Measurements from ENCODE around the gene RBP3.

Gene RBP3

GRCh38 chr10:47379901-47380300 lies 31.7 kb downstream of the RBP3 start:
- Histone ChIP-seq H3K27me3 (ENCODE audit: control insufficient read depth, low read length) (peaks cover 30% of the 10 kb centered on the region), H3K9me2 (replicated peaks; ENCODE audit: control insufficient read depth, low read length) (no peaks in the 10 kb centered on the region), H3K4me3 (ENCODE audit: low read length) (no peak overlapping the region), H3K36me3 (ENCODE audit: control insufficient read depth, low read length) (no peaks in the 10 kb centered on the region), H3K9me3 (ENCODE audit: control insufficient read depth, insufficient read depth, low read length) (no peaks in the 10 kb centered on the region), H3F3A (ENCODE audit: control insufficient read depth, insufficient read depth) (no peaks in the 10 kb centered on the region), H4K20me1 (ENCODE audit: control insufficient read depth, insufficient read depth, low read depth, low read length) (no peaks in the 10 kb centered on the region; the same call in 1 of the 2 replicates), H3K4me1 (ENCODE audit: control insufficient read depth, low read length) (peaks cover 12% of the 10 kb centered on the region), H3K4me2 (ENCODE audit: low read length) (no peak overlapping the region), H3K79me2 (ENCODE audit: control insufficient read depth, low read length) (no peaks in the 10 kb centered on the region), H3K27ac (ENCODE audit: low read depth, low read length) (no peak overlapping the region)
- TF ChIP-seq EZH2phosphoT487 (IDR thresholded peaks at IDR 0.05; ENCODE audit: borderline replicate concordance, low read length): no peak
- TF ChIP-seq CTCF (IDR thresholded peaks at IDR 0.05; ENCODE audit: low read depth, low read length, poor library complexity, severe bottlenecking): no peak

DNA sequence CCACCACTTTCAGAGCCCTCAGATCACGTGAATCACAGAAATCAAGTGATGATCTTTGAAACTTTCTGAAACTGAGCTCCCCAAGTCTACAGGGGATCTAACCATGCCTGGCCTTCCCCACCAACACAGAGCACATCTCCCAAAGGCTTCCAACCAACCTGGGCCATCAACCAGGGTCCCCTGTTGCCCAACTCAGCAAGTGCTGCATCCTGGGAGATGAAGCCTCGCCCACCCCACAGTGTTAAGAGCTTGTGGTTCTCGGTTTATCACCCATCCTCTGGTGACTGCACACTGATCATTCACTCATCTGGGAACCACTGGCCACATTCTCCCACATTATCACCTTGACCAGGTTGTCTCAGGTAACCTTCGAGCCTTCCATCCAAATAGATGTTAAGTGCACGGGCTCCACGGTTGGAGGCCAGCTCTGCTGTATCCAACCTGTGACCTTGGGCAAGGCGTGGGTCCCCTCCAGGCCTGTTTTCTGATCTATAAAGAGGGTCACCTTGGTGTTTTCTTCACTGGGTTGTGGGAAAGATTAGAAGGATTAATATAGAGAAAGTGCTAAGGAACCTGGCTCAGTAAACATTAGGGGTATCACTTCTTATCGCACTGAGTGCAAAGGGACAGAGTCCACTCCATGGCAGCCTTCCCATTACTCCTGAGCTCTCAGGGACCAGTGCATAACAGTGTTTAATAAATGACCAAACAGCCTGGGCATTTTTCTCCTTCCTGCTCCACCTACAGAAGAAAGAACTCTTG lies 32.4 kb downstream of the RBP3 start:
- H3K27me3 ChIP-seq (ENCODE audit: control insufficient read depth, low read length): peaks cover 32% of the 10 kb centered on the region
- H3K9me2 ChIP-seq (replicated peaks; ENCODE audit: control insufficient read depth, low read length): no peaks in the 10 kb centered on the region
- H3F3A ChIP-seq (ENCODE audit: control insufficient read depth, insufficient read depth): no peaks in the 10 kb centered on the region
- no peaks in the 10 kb centered on the region for H3K36me3 ChIP-seq (ENCODE audit: control insufficient read depth, low read length)
- H3K4me1 ChIP-seq (ENCODE audit: control insufficient read depth, low read length): peaks cover 13% of the 10 kb centered on the region
- no peak overlapping the region for H3K4me2 ChIP-seq (ENCODE audit: low read length)
- no peak for TF ChIP-seq CTCF (IDR thresholded peaks at IDR 0.05; ENCODE audit: low read depth, low read length, poor library complexity, severe bottlenecking)
- no peak for TF ChIP-seq EZH2phosphoT487 (IDR thresholded peaks at IDR 0.05; ENCODE audit: borderline replicate concordance, low read length)
- no peaks in the 10 kb centered on the region for H3K9me3 ChIP-seq (ENCODE audit: control insufficient read depth, insufficient read depth, low read length)
- H3K4me3 ChIP-seq (ENCODE audit: low read length): no peak overlapping the region
- H3K79me2 ChIP-seq (ENCODE audit: control insufficient read depth, low read length): no peaks in the 10 kb centered on the region
- H3K27ac ChIP-seq (ENCODE audit: low read depth, low read length): no peak overlapping the region
- no peaks in the 10 kb centered on the region; the same call in 1 of the 2 replicates for H4K20me1 ChIP-seq (ENCODE audit: control insufficient read depth, insufficient read depth, low read depth, low read length)

DNA sequence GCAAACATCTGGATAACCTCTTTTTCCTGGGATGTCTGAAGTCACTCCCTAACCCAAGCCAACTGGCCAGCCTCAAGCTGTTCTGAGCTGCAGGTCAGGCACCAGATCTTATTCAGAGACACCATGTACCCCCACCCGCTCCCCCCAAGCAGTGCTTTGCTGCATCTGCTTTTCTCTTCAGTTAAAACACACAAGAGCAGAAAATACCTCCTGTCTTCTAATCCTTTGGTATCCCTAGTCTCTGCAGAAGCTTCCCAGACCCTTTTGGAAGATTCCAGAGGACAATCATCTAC lies 32.9 kb downstream of the RBP3 start:
- H3K9me3 ChIP-seq (ENCODE audit: control insufficient read depth, insufficient read depth, low read length): no peaks in the 10 kb centered on the region
- TF ChIP-seq EZH2phosphoT487 (IDR thresholded peaks at IDR 0.05; ENCODE audit: borderline replicate concordance, low read length): no peak
- TF ChIP-seq CTCF (IDR thresholded peaks at IDR 0.05; ENCODE audit: low read depth, low read length, poor library complexity, severe bottlenecking): no peak
- no peaks in the 10 kb centered on the region for H3K79me2 ChIP-seq (ENCODE audit: control insufficient read depth, low read length)
- no peak overlapping the region for H3K4me2 ChIP-seq (ENCODE audit: low read length)
- H3K4me3 ChIP-seq (ENCODE audit: low read length): no peak overlapping the region
- H3K4me1 ChIP-seq (ENCODE audit: control insufficient read depth, low read length): peaks cover 13% of the 10 kb centered on the region
- H3K9me2 ChIP-seq (replicated peaks; ENCODE audit: control insufficient read depth, low read length): no peaks in the 10 kb centered on the region
- H4K20me1 ChIP-seq (ENCODE audit: control insufficient read depth, insufficient read depth, low read depth, low read length): no peaks in the 10 kb centered on the region; the same call in 1 of the 2 replicates
- peaks cover 32% of the 10 kb centered on the region for H3K27me3 ChIP-seq (ENCODE audit: control insufficient read depth, low read length)
- no peaks in the 10 kb centered on the region for H3F3A ChIP-seq (ENCODE audit: control insufficient read depth, insufficient read depth)
- no peak overlapping the region for H3K27ac ChIP-seq (ENCODE audit: low read depth, low read length)
- no peaks in the 10 kb centered on the region for H3K36me3 ChIP-seq (ENCODE audit: control insufficient read depth, low read length)

Measured in DOHH2 (cell line).